ENCODE data around the gene NT5E.

- no peak for TF ChIP-seq SP1 (IDR thresholded peaks at IDR 0.05)
- TF ChIP-seq PKNOX1 (IDR thresholded peaks at IDR 0.05), result no peak
- no peak for TF ChIP-seq ELF4 (IDR thresholded peaks at IDR 0.05)
- TF ChIP-seq FOXA1 (IDR thresholded peaks at IDR 0.05), result no peak
- TF ChIP-seq SUZ12 (IDR thresholded peaks at IDR 0.05), result no peak
- TF ChIP-seq NFRKB (IDR thresholded peaks at IDR 0.05), result no peak
- no peak for TF ChIP-seq ARNT (IDR thresholded peaks at IDR 0.05)
- no peak for TF ChIP-seq FOXM1 (IDR thresholded peaks at IDR 0.05; ENCODE audit: borderline replicate concordance)
- no peak for TF ChIP-seq HDGF (IDR thresholded peaks at IDR 0.05; ENCODE audit: borderline replicate concordance)
- no peak for TF ChIP-seq ZNF384 (IDR thresholded peaks at IDR 0.05)
- TF ChIP-seq BHLHE40 (IDR thresholded peaks at IDR 0.05; ENCODE audit: borderline replicate concordance), result no peak
- no peak for TF ChIP-seq TARDBP (IDR thresholded peaks at IDR 0.05)
- no peak for TF ChIP-seq L3MBTL2 (conservative IDR thresholded peaks at IDR 0.05)
Measured at GRCh38 chr6:85455471-85456026, 5.7 kb downstream of the NT5E start.
